GM21360 (cell line): ENCODE data around the gene LAMA5.

ENCODE experiments used
- ATAC-seq: cut with Tn5 transposase; IDR thresholded peaks from one replicate; pipeline ENCODE4 v1.9.1; 2021; ENCODE audit warnings: mild to moderate bottlenecking, moderate library complexity; ENCODE audit not compliant: unreplicated experiment

Gene LAMA5

GRCh38 chr20:62330576-62331317, 36.4 kb downstream of the LAMA5 start:
- ATAC-seq: no peak

- no peak for ATAC-seq
These were observed 37.4 kb downstream of the LAMA5 start for GRCh38 chr20:62329389-62330377.

DNA sequence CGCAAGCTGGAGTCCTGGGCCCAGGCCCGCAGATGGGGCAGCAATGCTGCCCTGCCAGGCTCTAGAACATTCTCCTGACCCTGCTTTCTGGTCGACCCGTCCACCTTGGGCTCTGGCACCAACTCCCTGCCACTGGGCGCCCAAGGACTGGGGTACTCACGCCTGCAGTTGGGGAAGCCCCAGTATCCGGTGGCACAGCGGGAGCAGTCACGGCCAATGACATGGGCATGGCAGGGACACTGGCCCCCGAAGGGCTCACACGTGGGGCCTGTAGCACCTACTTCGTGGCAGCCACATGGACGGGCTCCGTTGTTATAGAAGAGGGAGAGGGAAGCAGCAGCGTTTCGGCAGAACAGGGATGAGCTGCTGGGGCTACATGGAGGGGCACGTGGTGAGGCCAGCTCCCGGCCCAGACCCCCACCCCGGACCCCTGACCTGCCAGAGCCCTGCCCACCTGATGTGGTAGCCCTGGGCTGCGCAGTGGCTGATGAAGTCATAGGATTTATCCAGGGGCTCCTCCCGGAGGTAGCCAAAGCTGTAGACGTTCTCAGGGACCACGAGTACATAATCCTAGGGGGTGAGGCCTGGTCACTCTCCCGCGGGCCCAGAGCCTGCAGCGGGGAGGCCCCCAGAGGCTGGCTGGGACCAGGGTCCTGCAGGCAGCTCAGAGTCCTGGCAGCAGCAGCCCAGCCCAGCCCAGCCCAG, 38.3 kb downstream of the LAMA5 start:
- no peak for ATAC-seq

- ATAC-seq: no peak
These were observed 39.2 kb downstream of the LAMA5 start for GRCh38 chr20:62327726-62328495.

DNA sequence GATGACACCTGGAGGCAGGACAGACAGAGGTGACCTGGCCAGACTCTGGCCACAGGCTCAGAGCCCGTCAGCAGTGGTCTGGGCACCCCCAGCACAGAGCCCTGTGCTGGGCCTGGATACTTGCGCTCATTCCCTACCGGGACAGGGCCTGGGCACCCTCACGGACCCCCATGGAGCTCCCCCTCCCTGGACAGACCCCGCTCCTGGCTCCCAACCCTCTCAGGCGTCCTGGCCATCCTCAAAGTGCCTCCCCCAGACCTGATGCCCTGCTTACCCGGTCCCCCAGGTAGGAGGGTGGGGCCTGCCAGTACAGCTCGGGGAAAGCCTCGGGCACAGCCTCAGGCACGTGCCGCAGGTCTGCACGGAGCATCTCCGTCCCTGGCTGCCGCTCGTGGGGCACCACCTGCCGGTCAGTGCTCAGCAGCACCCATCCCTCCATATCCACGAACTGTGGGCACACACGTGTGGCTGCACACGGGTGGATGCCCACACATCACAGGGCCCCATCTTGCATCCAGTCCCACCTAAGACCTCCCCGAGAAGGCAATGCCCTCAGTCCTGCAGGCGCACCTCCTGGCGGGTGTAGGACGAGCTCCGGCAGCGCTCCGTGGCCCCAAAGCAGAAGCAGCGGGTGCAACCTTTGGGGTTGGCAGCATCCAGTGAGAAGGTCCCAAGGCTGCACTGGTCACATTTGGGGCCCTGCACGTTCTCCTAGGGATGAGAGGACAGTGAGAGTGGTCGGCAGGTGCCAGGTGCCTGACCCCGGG, 40.0 kb downstream of the LAMA5 start:
- ATAC-seq: no peak

DNA sequence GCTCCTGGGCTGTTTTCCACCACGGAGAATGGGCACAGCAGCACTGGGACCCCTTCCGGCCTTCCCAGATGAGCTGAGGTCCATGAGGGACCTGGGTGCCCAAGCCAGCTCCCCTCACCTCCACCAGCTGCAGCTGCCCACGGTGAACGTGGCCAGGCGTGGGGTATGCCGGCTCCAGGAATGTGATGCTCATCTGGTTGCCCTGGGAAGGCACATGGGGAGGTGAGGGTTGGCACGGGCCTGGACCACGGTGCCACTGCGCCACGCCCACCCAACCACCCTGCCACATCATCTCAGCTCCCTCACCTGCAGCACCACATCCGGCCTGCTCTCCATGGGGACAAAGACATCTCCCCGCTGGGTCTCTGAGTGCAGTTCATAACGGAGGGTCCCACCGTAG, 40.6 kb downstream of the LAMA5 start:
- no peak for ATAC-seq

GRCh38 chr20:62325172-62325905, 41.8 kb downstream of the LAMA5 start:
- ATAC-seq: no peak

- no peak for ATAC-seq
These were observed 42.9 kb downstream of the LAMA5 start for GRCh38 chr20:62323980-62324906.

GRCh38 chr20:62323146-62323979, 43.7 kb downstream of the LAMA5 start:
- no peak for ATAC-seq

GRCh38 chr20:62322492-62323041, 44.5 kb downstream of the LAMA5 start:
- ATAC-seq: no peak

GRCh38 chr20:62321975-62322374, 45.1 kb downstream of the LAMA5 start:
- no peak for ATAC-seq

DNA sequence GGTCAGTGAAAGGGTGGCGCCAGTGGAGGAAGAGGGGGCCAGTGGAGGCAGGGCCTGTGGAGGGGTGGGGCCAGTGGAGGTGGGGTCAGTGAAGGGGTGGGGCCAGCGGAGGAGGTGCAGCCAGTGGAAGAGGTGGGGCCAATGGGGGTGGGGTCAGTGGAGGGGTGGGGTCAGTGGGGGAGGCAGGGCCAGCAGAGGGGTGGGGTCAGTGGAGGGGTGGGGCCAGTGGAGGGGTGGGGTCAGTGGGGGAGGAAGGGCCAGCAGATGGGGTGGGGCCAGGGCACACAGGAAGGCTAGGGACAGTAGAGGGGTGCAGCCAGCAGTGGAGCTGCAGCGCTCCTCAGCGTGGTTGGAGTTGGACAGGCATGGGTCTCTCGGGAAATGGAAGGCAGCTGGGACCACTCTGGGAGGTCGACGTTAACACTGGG, 45.6 kb downstream of the LAMA5 start:
- no peak for ATAC-seq

DNA sequence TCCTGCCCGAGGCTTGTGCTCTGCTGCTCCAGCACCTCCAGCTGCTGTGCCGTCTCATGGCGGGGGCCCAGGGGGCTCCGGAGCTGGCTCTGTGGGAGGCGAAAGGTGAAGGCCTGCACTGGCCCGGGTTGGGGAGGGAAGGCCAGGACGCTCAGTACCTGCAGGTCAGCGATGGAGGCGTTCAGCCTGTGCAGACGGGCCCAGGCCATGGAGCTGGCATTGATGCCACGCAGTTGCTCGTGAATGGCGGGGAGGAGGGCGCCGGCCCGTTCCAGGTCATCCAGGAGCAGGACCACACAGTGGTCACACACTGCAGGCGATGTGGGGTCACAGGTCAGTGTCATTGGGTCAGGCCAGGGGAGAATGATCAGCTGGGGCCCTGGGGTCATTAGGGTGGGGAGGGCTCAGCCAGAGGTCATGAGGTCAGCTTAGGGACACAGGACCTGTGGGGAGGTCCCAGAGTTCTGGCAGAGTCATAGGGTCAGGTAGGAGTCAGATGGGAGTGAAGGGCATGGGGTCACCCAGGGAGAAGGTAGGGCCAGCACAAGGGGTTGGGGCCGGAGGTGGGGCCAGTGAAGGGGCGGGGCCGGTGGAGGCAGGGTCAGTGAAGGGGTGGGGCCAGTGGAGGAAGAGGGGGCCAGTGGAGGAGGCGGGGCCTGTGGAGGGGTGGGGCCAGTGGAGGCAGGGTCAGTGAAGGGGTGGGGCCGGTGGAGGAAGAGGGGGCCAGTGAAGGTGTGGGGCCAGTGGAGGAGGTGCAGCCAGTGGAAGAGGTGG, 46.3 kb downstream of the LAMA5 start:
- ATAC-seq: no peak

DNA sequence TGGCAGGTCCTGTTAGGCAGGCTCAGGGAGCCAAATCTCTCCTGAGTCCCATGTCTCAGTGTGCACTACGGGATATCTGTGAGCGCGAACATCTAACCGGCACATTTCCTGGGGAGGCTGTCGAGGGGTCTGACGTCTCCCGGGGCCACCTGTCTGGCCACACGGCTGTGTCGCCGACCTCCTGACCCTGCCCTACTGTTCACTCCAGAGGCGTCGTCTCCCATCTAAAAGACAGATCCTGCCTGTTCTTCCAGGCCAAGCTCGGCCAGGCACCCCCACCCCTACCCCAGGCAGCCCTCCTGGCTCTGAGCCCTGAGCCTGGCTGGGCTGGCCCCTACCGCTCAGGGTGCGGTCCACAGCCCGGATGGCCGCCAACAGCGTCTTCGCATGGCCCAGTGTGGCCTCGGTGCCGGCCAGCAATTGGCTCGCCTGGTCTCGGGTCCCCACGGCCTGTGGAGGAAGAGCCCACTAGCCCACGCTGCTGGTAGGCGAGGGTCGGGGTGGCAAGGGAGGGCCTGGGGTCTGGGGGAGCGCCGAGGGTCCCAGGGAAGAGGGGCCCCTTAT, 47.7 kb downstream of the LAMA5 start:
- ATAC-seq: no peak

DNA sequence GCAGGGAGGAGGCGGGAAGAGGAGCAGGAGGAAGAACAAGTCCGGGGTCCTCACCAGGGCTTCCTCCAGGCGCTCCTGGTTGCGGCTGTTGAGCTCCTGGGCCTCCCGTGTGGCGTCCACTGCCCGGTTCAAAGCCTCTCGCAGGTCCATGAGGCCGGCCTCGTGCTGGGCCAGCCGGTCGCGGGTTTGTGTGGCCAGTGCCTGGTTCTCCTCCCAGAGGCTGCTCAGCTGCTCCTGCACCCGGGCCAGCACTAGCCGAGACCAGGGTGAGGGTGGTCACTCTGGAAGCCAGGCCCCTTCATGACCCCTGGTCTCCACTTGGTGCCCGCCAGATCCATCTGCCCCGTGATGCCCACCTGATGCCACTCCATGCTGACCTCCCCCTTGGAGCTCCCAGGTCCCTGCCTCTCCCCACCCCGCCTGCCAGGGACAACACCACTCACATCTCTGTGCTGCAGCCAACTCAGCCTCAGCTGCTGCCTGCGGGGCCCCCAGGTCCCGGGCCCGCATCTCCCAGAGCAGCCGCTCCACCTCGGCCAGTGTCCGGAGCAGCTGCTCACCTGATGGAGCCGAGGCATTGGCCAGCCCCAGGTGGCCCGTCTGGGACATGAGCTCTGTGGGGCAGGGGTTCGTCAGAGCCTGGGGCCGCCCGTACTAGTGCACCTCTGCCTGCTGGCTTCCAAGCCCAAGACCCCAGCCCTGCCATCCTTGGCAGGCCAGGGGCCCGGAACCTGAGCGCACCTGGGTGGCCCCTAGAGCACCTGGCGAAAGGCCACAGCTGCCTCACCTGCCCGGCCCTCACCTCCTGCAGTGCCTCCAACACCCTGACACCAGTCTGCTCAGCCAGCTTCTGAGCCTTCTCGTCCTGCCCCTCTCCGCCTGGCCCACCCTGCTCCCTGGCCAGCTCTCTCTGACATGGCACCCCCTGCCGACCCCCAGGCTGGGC, 48.4 kb downstream of the LAMA5 start:
- no peak for ATAC-seq
